ENCODE results near the gene KCNIP3.

The KCNIP3 gene

GRCh38 chr2:95314964-95315611 lies 17.9 kb downstream of the KCNIP3 start:
- no peak for DNase-seq (ENCODE audit: low read depth)

GRCh38 chr2:95315801-95316411 lies 18.8 kb downstream of the KCNIP3 start:
- no peak for DNase-seq (ENCODE audit: low read depth)

- DNase-seq (ENCODE audit: low read depth), result no peak
Measured at GRCh38 chr2:95316466-95317122, 19.4 kb downstream of the KCNIP3 start.

GRCh38 chr2:95317123-95317500 lies 20.0 kb downstream of the KCNIP3 start:
- DNase-seq (ENCODE audit: low read depth), result no peak

GRCh38 chr2:95317665-95318425 lies 20.7 kb downstream of the KCNIP3 start:
- DNase-seq (ENCODE audit: low read depth), result no peak

- DNase-seq (ENCODE audit: low read depth), result no peak
Measured at GRCh38 chr2:95318431-95319220, 21.5 kb downstream of the KCNIP3 start.

- no peak for DNase-seq (ENCODE audit: low read depth)
Measured at GRCh38 chr2:95319481-95320343, 22.6 kb downstream of the KCNIP3 start.

GRCh38 chr2:95320344-95320712 lies 23.2 kb downstream of the KCNIP3 start:
- DNase-seq (ENCODE audit: low read depth), result no peak

GRCh38 chr2:95320986-95321767 lies 24.0 kb downstream of the KCNIP3 start:
- DNase-seq (ENCODE audit: low read depth), result no peak

GRCh38 chr2:95323347-95324155 lies 26.4 kb downstream of the KCNIP3 start:
- no peak for DNase-seq (ENCODE audit: low read depth)

GRCh38 chr2:95325026-95325425 lies 27.9 kb downstream of the KCNIP3 start:
- DNase-seq (ENCODE audit: low read depth), result no peak

GRCh38 chr2:95325590-95326432 lies 28.7 kb downstream of the KCNIP3 start:
- DNase-seq (ENCODE audit: low read depth), result no peak

- DNase-seq (ENCODE audit: low read depth), result no peak
Measured at GRCh38 chr2:95326433-95327140, 29.4 kb downstream of the KCNIP3 start.

- no peak for DNase-seq (ENCODE audit: low read depth)
Measured at GRCh38 chr2:95327861-95328260, 30.7 kb downstream of the KCNIP3 start.

GRCh38 chr2:95328358-95329125 lies 31.4 kb downstream of the KCNIP3 start:
- DNase-seq (ENCODE audit: low read depth), result no peak

- DNase-seq (ENCODE audit: low read depth), result no peak
Measured at GRCh38 chr2:95329401-95329800, 32.3 kb downstream of the KCNIP3 start.
